Stimulated activated CD4-positive, alpha-beta T cell treated with anti-CD3 and anti-CD28 coated beads, Interleukin-1b, Interleukin-23, amount 100 ng/mL, for 1 hour (primary cell): ENCODE data around the gene MIPOL1.
"Not testable (repeated sequence)": the region's sequence is repeated elsewhere in the genome, so short reads cannot be mapped to it uniquely, and the experiment has no call there.

Experiments
- DNase-seq, 2 donors: peaks; one replicate each; pipeline ENCODE4 v3.0.0-alpha.2; 2020; ENCODE audit warnings: low read depth in 2 of 2

The MIPOL1 gene, protein sequence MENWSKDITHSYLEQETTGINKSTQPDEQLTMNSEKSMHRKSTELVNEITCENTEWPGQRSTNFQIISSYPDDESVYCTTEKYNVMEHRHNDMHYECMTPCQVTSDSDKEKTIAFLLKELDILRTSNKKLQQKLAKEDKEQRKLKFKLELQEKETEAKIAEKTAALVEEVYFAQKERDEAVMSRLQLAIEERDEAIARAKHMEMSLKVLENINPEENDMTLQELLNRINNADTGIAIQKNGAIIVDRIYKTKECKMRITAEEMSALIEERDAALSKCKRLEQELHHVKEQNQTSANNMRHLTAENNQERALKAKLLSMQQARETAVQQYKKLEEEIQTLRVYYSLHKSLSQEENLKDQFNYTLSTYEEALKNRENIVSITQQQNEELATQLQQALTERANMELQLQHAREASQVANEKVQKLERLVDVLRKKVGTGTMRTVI

DNA sequence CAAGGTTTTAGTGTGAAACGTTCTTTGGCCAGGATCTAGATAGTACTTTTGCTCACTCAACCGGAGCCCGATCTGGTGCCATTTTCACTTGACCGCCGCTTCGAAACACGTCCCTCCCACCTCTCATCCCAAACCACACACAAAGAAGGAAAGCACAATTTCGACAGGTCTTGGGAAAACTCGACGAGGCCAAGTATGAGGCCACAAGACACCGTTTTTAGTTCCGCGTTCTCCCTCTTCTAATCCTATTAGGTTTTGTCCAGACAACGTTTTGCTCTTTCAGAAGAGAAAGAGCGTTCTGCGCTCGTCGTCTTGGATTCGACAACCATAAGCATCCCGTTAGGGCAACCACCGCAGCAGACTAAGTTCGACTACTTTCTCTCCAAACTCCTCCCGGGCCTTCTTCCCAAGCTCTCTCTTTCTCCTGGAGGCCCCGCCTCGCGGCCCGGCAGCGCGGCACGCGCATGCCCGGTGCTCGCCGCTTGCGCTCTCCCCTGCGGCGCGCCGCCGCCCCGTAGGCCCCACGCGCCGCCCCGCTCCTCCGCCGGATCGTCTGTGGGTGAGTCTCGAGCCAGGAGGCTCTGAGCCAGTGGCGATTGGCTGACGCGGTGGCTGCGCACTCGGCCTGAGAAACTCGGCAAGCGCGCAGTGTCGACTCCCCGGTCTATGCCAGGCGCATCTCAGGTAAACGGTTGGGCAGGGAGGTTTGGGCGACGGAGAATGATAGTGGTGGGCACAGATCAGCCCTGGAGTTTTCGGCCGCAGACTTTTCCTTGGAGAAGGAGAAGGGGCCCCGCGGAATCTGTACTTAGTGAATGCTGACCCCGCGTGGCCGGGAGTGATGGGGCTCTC lies at the start of gene MIPOL1:
Gene MIPOL1 (plus strand): TSS at position 517 of the 852 bp plus-strand sequence. CDS start 49,952 bp downstream, outside the sequence.
- DNase-seq = no peak

GRCh38 chr14:37150414-37150813 lies 47.3 kb upstream of the MIPOL1 start:
- no peak for DNase-seq

DNA sequence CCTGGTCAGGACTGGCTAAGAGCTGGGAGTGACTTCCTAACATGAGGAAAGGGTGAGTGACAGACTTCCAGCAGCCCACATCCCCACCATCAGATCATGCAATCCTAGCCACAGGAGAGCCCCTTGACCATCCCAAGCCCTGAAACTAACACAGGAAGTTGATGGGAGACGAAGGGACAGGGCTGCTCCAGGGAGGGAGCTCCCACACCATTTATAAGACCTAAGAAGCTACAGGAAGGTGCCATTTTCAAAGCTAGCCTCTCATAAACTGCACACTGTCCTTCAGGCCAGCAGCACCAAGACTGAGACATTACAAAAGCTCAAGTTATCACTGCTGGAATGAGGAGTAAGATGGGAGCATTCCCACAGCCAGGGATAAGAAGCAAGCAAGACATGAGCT lies 44.7 kb upstream of the MIPOL1 start:
- DNase-seq = no peak

DNA sequence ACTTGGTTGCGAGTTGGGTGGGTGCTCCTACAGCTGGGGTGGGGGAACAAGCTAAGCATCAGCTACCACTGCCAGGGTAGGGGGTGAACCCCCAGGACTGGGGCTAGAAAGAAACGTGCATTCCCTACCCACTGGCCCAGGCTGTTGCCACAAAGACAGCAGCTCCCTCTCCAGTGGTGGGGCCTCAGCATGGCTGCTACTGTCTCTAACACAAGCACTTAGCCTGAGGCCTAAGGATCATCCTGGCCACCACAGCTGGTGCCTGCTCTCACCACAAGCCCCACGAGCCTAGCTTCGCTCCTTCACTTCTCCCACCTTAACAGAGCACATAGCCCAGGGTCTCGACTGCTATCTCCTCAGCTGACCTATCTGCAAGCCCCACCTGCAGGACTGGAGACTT lies 44.3 kb upstream of the MIPOL1 start:
- no peak for DNase-seq

- DNase-seq = no peak
These were observed 39.8 kb upstream of the MIPOL1 start for GRCh38 chr14:37157987-37158386.

- DNase-seq = not testable (repeated sequence)
These were observed 35.4 kb upstream of the MIPOL1 start for GRCh38 chr14:37162307-37162706.

GRCh38 chr14:37165794-37166193 lies 31.9 kb upstream of the MIPOL1 start:
- DNase-seq = no peak

GRCh38 chr14:37167151-37168047 lies 30.3 kb upstream of the MIPOL1 start:
- no peak for DNase-seq

DNA sequence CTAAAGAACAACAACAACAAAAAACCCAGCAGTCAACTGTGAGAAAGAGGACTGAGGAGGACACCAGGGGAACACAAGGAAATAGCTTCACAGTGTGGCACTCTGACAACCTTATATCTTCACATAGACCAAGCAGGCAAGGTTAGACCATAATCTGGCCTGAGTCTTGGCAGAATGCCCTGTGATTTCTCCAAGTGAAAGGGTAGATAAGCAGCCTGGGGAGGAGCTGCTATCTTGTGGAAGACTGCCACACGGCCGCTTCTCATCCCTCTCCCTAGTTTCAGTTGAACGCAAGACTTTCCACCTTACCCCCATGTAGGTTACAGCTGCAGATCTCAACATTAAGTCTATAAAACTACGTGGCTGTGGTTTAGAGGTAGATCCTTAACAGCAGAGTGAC lies 29.0 kb upstream of the MIPOL1 start:
- no peak for DNase-seq

GRCh38 chr14:37170237-37170636 lies 27.5 kb upstream of the MIPOL1 start:
- no peak for DNase-seq

DNA sequence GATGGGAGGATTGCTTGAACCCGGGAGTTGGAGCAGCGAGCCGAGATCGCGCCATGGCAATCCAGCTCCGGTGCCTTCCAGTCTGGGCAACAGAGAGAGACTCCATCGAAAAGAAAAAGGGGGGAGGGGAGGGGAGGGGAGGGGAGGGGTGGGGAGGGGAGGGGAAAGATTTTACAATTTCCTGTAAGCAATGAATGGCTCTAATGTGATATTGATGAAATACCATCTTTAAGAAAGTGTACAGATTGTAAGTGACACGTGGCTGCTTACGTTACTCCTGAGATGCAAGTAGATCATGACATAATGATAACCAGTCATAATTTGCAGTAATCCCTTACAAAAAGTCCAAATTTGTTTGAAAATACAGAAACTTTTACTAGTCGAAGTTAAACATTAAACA lies 26.7 kb upstream of the MIPOL1 start:
- no peak for DNase-seq

DNA sequence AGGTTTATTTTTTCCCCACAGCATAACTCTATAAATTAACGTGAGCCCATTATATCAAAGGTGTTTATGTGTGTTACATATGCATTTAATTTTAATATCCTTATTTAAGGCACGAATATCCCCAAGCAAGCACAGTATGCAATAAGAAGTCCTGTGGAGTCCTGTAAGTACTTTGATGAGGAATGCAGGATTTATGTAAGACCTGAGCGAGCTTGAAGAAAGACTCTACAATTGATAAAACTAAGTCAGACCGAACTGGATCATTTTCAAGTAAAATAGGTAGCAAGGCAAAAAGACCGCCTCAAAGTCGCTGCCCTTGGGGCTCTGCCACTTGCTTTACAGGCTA lies 26.1 kb upstream of the MIPOL1 start:
- no peak for DNase-seq

GRCh38 chr14:37172024-37172869 lies 25.5 kb upstream of the MIPOL1 start, which contains the start of gene SLC25A21:
Gene SLC25A21 (minus strand): TSS chr14:37172606.
- no peak for DNase-seq

GRCh38 chr14:37172936-37173614 lies 24.7 kb upstream of the MIPOL1 start:
- no peak for DNase-seq

- DNase-seq = no peak
These were observed 17.7 kb upstream of the MIPOL1 start for GRCh38 chr14:37179896-37180502.

- not testable (repeated sequence) for DNase-seq
These were observed 16.9 kb upstream of the MIPOL1 start for GRCh38 chr14:37180886-37181285.

- DNase-seq = no peak
These were observed 16.3 kb upstream of the MIPOL1 start for GRCh38 chr14:37181441-37181840.

- DNase-seq = not testable (repeated sequence)
These were observed 13.2 kb upstream of the MIPOL1 start for GRCh38 chr14:37184520-37184919.

GRCh38 chr14:37185670-37186069 lies 12.1 kb upstream of the MIPOL1 start:
- DNase-seq = no peak

GRCh38 chr14:37186865-37187264 lies 10.9 kb upstream of the MIPOL1 start:
- no peak for DNase-seq
